NCI-H2107 (cell line): ENCODE data around the gene NHLH2.

Source experiments
- DNase-seq: peaks from one replicate; lab custom pipeline; 2025; lab: John Stamatoyannopoulos, UW

NHLH2 gene

GRCh38 chr1:115838431-115839028, 2.4 kb downstream of the NHLH2 start:
- DNase-seq: no peak

- no peak for DNase-seq
Measured at GRCh38 chr1:115837740-115838421, 3.0 kb downstream of the NHLH2 start.

- no peak for DNase-seq
Measured at GRCh38 chr1:115837341-115837739, 3.6 kb downstream of the NHLH2 start.

GRCh38 chr1:115833856-115834255, 7.1 kb downstream of the NHLH2 start:
- no peak for DNase-seq

GRCh38 chr1:115832651-115833050, 8.3 kb downstream of the NHLH2 start:
- no peak for DNase-seq

- no peak for DNase-seq
Measured at GRCh38 chr1:115830963-115831362, 10.0 kb downstream of the NHLH2 start.

GRCh38 chr1:115829947-115830346, 11.0 kb downstream of the NHLH2 start:
- DNase-seq: no peak

GRCh38 chr1:115829023-115829674, 11.8 kb downstream of the NHLH2 start:
- no peak for DNase-seq

- no peak for DNase-seq
Measured at GRCh38 chr1:115828101-115829022, 12.6 kb downstream of the NHLH2 start.

GRCh38 chr1:115827452-115828044, 13.4 kb downstream of the NHLH2 start:
- no peak for DNase-seq

- DNase-seq: no peak
Measured at GRCh38 chr1:115826628-115827027, 14.3 kb downstream of the NHLH2 start.

- DNase-seq: no peak
Measured at GRCh38 chr1:115822117-115822516, 18.8 kb downstream of the NHLH2 start.

GRCh38 chr1:115815694-115816093, 25.2 kb downstream of the NHLH2 start:
- DNase-seq: no peak

- no peak for DNase-seq
Measured at GRCh38 chr1:115814685-115815398, 26.1 kb downstream of the NHLH2 start.

GRCh38 chr1:115813727-115814126, 27.2 kb downstream of the NHLH2 start:
- no peak for DNase-seq

- DNase-seq: no peak
Measured at GRCh38 chr1:115811140-115811828, 29.6 kb downstream of the NHLH2 start.

GRCh38 chr1:115810609-115811008, 30.3 kb downstream of the NHLH2 start:
- no peak for DNase-seq

- no peak for DNase-seq
Measured at GRCh38 chr1:115809847-115810246, 31.1 kb downstream of the NHLH2 start.

GRCh38 chr1:115809076-115809475, 31.9 kb downstream of the NHLH2 start:
- no peak for DNase-seq

GRCh38 chr1:115807723-115808122, 33.2 kb downstream of the NHLH2 start:
- peak; percentile 58 for DNase-seq

GRCh38 chr1:115805597-115805996, 35.3 kb downstream of the NHLH2 start:
- no peak for DNase-seq
